Chondrocyte (in vitro differentiated cells): ENCODE results near the gene NFKB1. TPM values are rescaled to one million over a fixed set of nuclear protein-coding genes. Genes with fewer than 3 reads are reported as not detected.

Experiments used
- DNase-seq: peaks from one replicate; pipeline ENCODE4 v3.0.0; 2021; ENCODE audit warnings: mixed read lengths, low spot score
- H3K27ac Mint-ChIP-seq: one replicate; pipeline ENCODE4 v1.8.0; 2021; ENCODE audit warnings: mild to moderate bottlenecking, moderate library complexity, mixed read lengths; ENCODE audit not compliant: unreplicated experiment
- H3K27me3 Mint-ChIP-seq: 2 replicates; pipeline ENCODE4 v1.8.0; 2021; ENCODE audit warnings: low read depth, mixed read lengths
- H3K36me3 Mint-ChIP-seq: 2 replicates; pipeline ENCODE4 v1.8.0; 2021; ENCODE audit warnings: low read depth, mixed read lengths
- H3K4me1 Mint-ChIP-seq: 2 replicates; pipeline ENCODE4 v1.8.0; 2021; ENCODE audit warnings: low read depth, mild to moderate bottlenecking, mixed read lengths
- H3K4me3 Mint-ChIP-seq: one replicate; pipeline ENCODE4 v1.8.0; 2021; ENCODE audit warnings: mild to moderate bottlenecking, moderate library complexity, mixed read lengths; ENCODE audit not compliant: unreplicated experiment
- H3K9me3 Mint-ChIP-seq: 2 replicates; pipeline ENCODE4 v1.8.0; 2021; ENCODE audit warnings: low read depth, mixed read lengths
- CTCF ChIP-seq: fragments of 200-600 bp; sonication (generic); IDR thresholded peaks from 2 replicates; pipeline ENCODE4 v1.5.0; 2021; ENCODE audit warnings: antibody characterized with exemption, mild to moderate bottlenecking, moderate library complexity
- total RNA-seq: library from RNA; stranded (reverse); gene quantifications from 3 replicates; pipeline ENCODE4 v1.2.1, GENCODE V29; 2021

NFKB1 gene
- total RNA-seq, 1 donor from 2014 or later: 24.4 TPM

- Mint-ChIP-seq H3K4me3 (no peak overlapping the region), H3K4me1 (peaks cover 39% of the 10 kb centered on the region), H3K27me3 (no peaks in the 10 kb centered on the region), H3K9me3 (no peaks in the 10 kb centered on the region), H3K36me3 (peaks cover 11% of the 10 kb centered on the region), H3K27ac (peak overlapping the region; percentile 5)
- TF ChIP-seq CTCF: no peak
- DNase-seq: no peak
These were observed 28.8 kb downstream of the NFKB1 start for GRCh38 chr4:102529977-102530376.

DNA sequence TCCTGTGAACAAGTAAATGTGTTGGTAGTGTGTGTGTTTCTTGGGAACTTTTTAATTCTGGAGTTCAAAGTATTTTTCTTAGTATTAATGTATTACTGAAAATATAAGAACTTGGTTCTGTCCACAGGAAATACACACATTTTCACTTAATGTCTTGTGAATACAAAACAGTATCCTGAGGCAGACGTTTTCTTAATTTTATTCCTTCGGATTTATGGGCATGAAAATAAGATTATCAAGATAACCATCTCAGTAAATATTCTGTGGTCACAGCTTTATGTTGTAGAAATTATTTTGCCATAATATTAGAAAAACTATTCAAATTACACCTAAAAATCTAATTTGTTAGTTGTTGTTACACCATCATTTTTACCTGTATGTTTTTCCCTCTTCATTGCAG lies 29.8 kb downstream of the NFKB1 start:
- Mint-ChIP-seq H3K4me3 (no peak overlapping the region), H3K27me3 (no peaks in the 10 kb centered on the region), H3K4me1 (peaks cover 43% of the 10 kb centered on the region), H3K36me3 (peaks cover 9% of the 10 kb centered on the region), H3K27ac (no peak overlapping the region), H3K9me3 (no peaks in the 10 kb centered on the region)
- TF ChIP-seq CTCF: no peak
- DNase-seq: no peak

GRCh38 chr4:102531462-102531861 lies 30.3 kb downstream of the NFKB1 start:
- no peak for TF ChIP-seq CTCF
- Mint-ChIP-seq H3K27ac (peak overlapping the region; percentile 51), H3K4me1 (peaks cover 44% of the 10 kb centered on the region), H3K4me3 (no peak overlapping the region), H3K36me3 (peaks cover 9% of the 10 kb centered on the region), H3K9me3 (no peaks in the 10 kb centered on the region), H3K27me3 (no peaks in the 10 kb centered on the region)
- no peak for DNase-seq

GRCh38 chr4:102533348-102533747 lies 32.2 kb downstream of the NFKB1 start:
- Mint-ChIP-seq H3K36me3 (peaks cover 9% of the 10 kb centered on the region), H3K9me3 (no peaks in the 10 kb centered on the region), H3K27me3 (no peaks in the 10 kb centered on the region), H3K4me1 (peaks cover 49% of the 10 kb centered on the region), H3K4me3 (no peak overlapping the region), H3K27ac (no peak overlapping the region)
- no peak for TF ChIP-seq CTCF
- DNase-seq: no peak

DNA sequence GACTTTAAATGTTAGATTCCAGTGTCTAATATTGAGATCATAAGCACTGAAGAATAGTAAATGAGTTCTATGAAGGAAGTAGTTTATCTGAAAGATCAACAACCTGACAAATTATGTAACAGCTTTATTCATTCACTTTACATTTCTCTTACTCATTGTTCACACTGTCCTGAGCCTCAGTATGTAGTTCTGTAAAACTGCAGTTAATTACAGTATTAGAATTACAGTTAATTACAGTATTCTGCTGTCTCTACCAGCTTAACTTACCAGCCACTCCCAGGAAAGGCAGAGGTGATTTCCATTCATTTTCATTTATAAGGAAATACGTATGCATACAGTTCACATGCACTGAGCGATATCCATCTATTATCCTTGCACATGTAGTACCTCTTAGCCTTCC lies 32.7 kb downstream of the NFKB1 start:
- H3K36me3 Mint-ChIP-seq: peaks cover 9% of the 10 kb centered on the region
- H3K27me3 Mint-ChIP-seq: no peaks in the 10 kb centered on the region
- H3K4me3 Mint-ChIP-seq: no peak overlapping the region
- H3K9me3 Mint-ChIP-seq: no peaks in the 10 kb centered on the region
- peak overlapping the region; percentile 32 for H3K27ac Mint-ChIP-seq
- TF ChIP-seq CTCF: no peak
- no peak for DNase-seq
- peaks cover 46% of the 10 kb centered on the region for H3K4me1 Mint-ChIP-seq
